Activated T-cell treated with anti-CD3 and anti-CD28 coated beads, Interleukin-2, amount 50 U/mL, for 24 hours (primary cell): ENCODE data around the gene PARD3.

ENCODE experiments used
- DNase-seq: peaks from one replicate; pipeline ENCODE4 v3.0.0-alpha.2; 2020
- H3K27ac Mint-ChIP-seq: 2 replicates; pipeline ENCODE4 v1.8.0; 2020; ENCODE audit warnings: mild to moderate bottlenecking, mixed read lengths
- H3K27me3 Mint-ChIP-seq: 2 replicates; pipeline ENCODE4 v1.8.0; 2020; ENCODE audit warnings: mixed read lengths
- H3K36me3 Mint-ChIP-seq: 2 replicates; pipeline ENCODE4 v1.8.0; 2020; ENCODE audit warnings: low read depth, mixed read lengths
- H3K4me1 Mint-ChIP-seq: 2 replicates; pipeline ENCODE4 v1.8.0; 2020; ENCODE audit warnings: low read depth, mixed read lengths
- H3K4me3 Mint-ChIP-seq: 2 replicates; pipeline ENCODE4 v1.8.0; 2020; ENCODE audit warnings: mild to moderate bottlenecking, moderate library complexity, mixed read lengths
- H3K9me3 Mint-ChIP-seq: 2 replicates; pipeline ENCODE4 v1.8.0; 2020; ENCODE audit warnings: mixed read lengths

PARD3 gene

GRCh38 chr10:34260904-34261303 lies 554.2 kb downstream of the PARD3 start:
- H3K4me1 Mint-ChIP-seq, result no peaks in the 10 kb centered on the region
- no peaks in the 10 kb centered on the region for H3K36me3 Mint-ChIP-seq
- peaks cover 2% of the 10 kb centered on the region for H3K27me3 Mint-ChIP-seq
- no peaks in the 10 kb centered on the region for H3K9me3 Mint-ChIP-seq
- no peak overlapping the region for H3K4me3 Mint-ChIP-seq
- no peak overlapping the region for H3K27ac Mint-ChIP-seq
- DNase-seq, result no peak

- no peak overlapping the region for H3K27ac Mint-ChIP-seq
- no peaks in the 10 kb centered on the region for H3K9me3 Mint-ChIP-seq
- peaks cover 2% of the 10 kb centered on the region for H3K27me3 Mint-ChIP-seq
- no peaks in the 10 kb centered on the region for H3K36me3 Mint-ChIP-seq
- DNase-seq, result no peak
- peaks cover 13% of the 10 kb centered on the region for H3K4me1 Mint-ChIP-seq
- H3K4me3 Mint-ChIP-seq, result no peak overlapping the region
Measured at GRCh38 chr10:34256216-34256615, 558.9 kb downstream of the PARD3 start.

GRCh38 chr10:34255035-34255434 lies 560.1 kb downstream of the PARD3 start:
- no peaks in the 10 kb centered on the region for H3K36me3 Mint-ChIP-seq
- DNase-seq, result no peak
- peaks cover 19% of the 10 kb centered on the region for H3K4me1 Mint-ChIP-seq
- no peaks in the 10 kb centered on the region for H3K9me3 Mint-ChIP-seq
- no peak overlapping the region for H3K4me3 Mint-ChIP-seq
- H3K27ac Mint-ChIP-seq, result no peak overlapping the region
- no peaks in the 10 kb centered on the region for H3K27me3 Mint-ChIP-seq

GRCh38 chr10:34254596-34254995 lies 560.5 kb downstream of the PARD3 start:
- no peaks in the 10 kb centered on the region for H3K27me3 Mint-ChIP-seq
- DNase-seq, result no peak
- no peak overlapping the region for H3K27ac Mint-ChIP-seq
- H3K9me3 Mint-ChIP-seq, result no peaks in the 10 kb centered on the region
- no peak overlapping the region for H3K4me3 Mint-ChIP-seq
- H3K36me3 Mint-ChIP-seq, result no peaks in the 10 kb centered on the region
- peaks cover 21% of the 10 kb centered on the region for H3K4me1 Mint-ChIP-seq

- no peaks in the 10 kb centered on the region for H3K9me3 Mint-ChIP-seq
Measured at GRCh38 chr10:34252111-34252510, 563.0 kb downstream of the PARD3 start.

GRCh38 chr10:34251177-34251576 lies 563.9 kb downstream of the PARD3 start:
- Mint-ChIP-seq H3K4me3 (no peak overlapping the region), H3K36me3 (no peaks in the 10 kb centered on the region)

More at GRCh38 chr10:34252111-34252510, 563.0 kb downstream of the PARD3 start:
- Mint-ChIP-seq H3K27ac (no peak overlapping the region), H3K4me3 (no peak overlapping the region), H3K4me1 (peaks cover 21% of the 10 kb centered on the region), H3K27me3 (no peaks in the 10 kb centered on the region), H3K36me3 (no peaks in the 10 kb centered on the region)
- no peak for DNase-seq

GRCh38 chr10:34250722-34251121 lies 564.4 kb downstream of the PARD3 start:
- Mint-ChIP-seq H3K4me3 (no peak overlapping the region), H3K9me3 (no peaks in the 10 kb centered on the region), H3K27me3 (no peaks in the 10 kb centered on the region), H3K27ac (no peak overlapping the region), H3K36me3 (no peaks in the 10 kb centered on the region), H3K4me1 (peaks cover 21% of the 10 kb centered on the region)
- DNase-seq, result no peak

More at GRCh38 chr10:34251177-34251576, 563.9 kb downstream of the PARD3 start:
- Mint-ChIP-seq H3K4me1 (peaks cover 21% of the 10 kb centered on the region), H3K9me3 (no peaks in the 10 kb centered on the region), H3K27ac (no peak overlapping the region), H3K27me3 (no peaks in the 10 kb centered on the region)
- DNase-seq, result no peak

- no peaks in the 10 kb centered on the region for H3K27me3 Mint-ChIP-seq
- H3K4me3 Mint-ChIP-seq, result no peak overlapping the region
- peaks cover 17% of the 10 kb centered on the region for H3K4me1 Mint-ChIP-seq
- no peaks in the 10 kb centered on the region for H3K9me3 Mint-ChIP-seq
- no peak overlapping the region for H3K27ac Mint-ChIP-seq
- H3K36me3 Mint-ChIP-seq, result no peaks in the 10 kb centered on the region
- DNase-seq, result no peak
Measured at GRCh38 chr10:34249634-34250033, 565.5 kb downstream of the PARD3 start.

GRCh38 chr10:34247560-34247959 lies 567.5 kb downstream of the PARD3 start:
- no peak for DNase-seq
- Mint-ChIP-seq H3K36me3 (no peaks in the 10 kb centered on the region), H3K27me3 (no peaks in the 10 kb centered on the region), H3K4me3 (no peak overlapping the region), H3K9me3 (no peaks in the 10 kb centered on the region), H3K4me1 (peaks cover 13% of the 10 kb centered on the region), H3K27ac (no peak overlapping the region)

GRCh38 chr10:34244756-34245484 lies 570.2 kb downstream of the PARD3 start:
- Mint-ChIP-seq H3K4me3 (no peak overlapping the region), H3K36me3 (no peaks in the 10 kb centered on the region), H3K9me3 (no peaks in the 10 kb centered on the region), H3K4me1 (peaks cover under 1% of the 10 kb centered on the region), H3K27ac (no peak overlapping the region), H3K27me3 (no peaks in the 10 kb centered on the region)
- DNase-seq, result no peak

GRCh38 chr10:34241226-34242000 lies 573.7 kb downstream of the PARD3 start:
- no peak for DNase-seq
- H3K27me3 Mint-ChIP-seq, result no peaks in the 10 kb centered on the region
- no peaks in the 10 kb centered on the region for H3K36me3 Mint-ChIP-seq
- no peak overlapping the region for H3K4me3 Mint-ChIP-seq
- no peaks in the 10 kb centered on the region for H3K4me1 Mint-ChIP-seq
- H3K9me3 Mint-ChIP-seq, result no peaks in the 10 kb centered on the region
- H3K27ac Mint-ChIP-seq, result no peak overlapping the region

- Mint-ChIP-seq H3K4me3 (no peak overlapping the region), H3K27ac (no peak overlapping the region), H3K4me1 (no peaks in the 10 kb centered on the region), H3K27me3 (no peaks in the 10 kb centered on the region), H3K36me3 (no peaks in the 10 kb centered on the region), H3K9me3 (no peaks in the 10 kb centered on the region)
- no peak for DNase-seq
Measured at GRCh38 chr10:34240039-34240438, 575.1 kb downstream of the PARD3 start.

GRCh38 chr10:34237898-34238455 lies 577.1 kb downstream of the PARD3 start:
- no peaks in the 10 kb centered on the region for H3K9me3 Mint-ChIP-seq
- H3K27me3 Mint-ChIP-seq, result no peaks in the 10 kb centered on the region
- DNase-seq, result no peak
- H3K36me3 Mint-ChIP-seq, result no peaks in the 10 kb centered on the region
- H3K4me3 Mint-ChIP-seq, result no peak overlapping the region
- H3K4me1 Mint-ChIP-seq, result no peaks in the 10 kb centered on the region
- H3K27ac Mint-ChIP-seq, result no peak overlapping the region

- no peaks in the 10 kb centered on the region for H3K9me3 Mint-ChIP-seq
- no peak for DNase-seq
- H3K4me3 Mint-ChIP-seq, result no peak overlapping the region
- no peaks in the 10 kb centered on the region for H3K36me3 Mint-ChIP-seq
- no peak overlapping the region for H3K27ac Mint-ChIP-seq
- no peaks in the 10 kb centered on the region for H3K27me3 Mint-ChIP-seq
- no peaks in the 10 kb centered on the region for H3K4me1 Mint-ChIP-seq
Measured at GRCh38 chr10:34236931-34237330, 578.2 kb downstream of the PARD3 start.
